ENCODE data around the gene MESP1.

DNA sequence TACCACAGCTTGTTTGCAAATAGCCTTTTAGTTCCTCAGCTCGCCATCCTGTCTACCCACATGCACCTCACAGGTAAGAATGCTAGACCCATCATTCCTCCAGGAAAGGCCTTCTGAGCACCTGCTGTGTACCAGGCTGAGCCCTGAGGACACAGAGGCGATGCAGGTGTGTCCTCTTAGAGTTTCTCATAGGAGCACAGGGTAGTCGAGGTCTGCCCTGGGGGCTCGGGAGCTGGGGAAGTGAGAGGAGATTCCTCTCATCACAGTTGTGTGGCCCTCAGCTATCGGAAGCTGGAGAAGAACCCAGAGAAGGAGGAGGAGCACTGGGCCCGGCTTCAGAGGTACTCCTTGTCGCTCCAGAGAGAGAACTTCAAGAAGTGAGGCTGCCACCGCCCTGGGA lies 8.0 kb downstream of the MESP1 start:
- no peak for TF ChIP-seq EZH2 (IDR thresholded peaks at IDR 0.05; ENCODE audit: low read length)
- TF ChIP-seq, protein P1, sequence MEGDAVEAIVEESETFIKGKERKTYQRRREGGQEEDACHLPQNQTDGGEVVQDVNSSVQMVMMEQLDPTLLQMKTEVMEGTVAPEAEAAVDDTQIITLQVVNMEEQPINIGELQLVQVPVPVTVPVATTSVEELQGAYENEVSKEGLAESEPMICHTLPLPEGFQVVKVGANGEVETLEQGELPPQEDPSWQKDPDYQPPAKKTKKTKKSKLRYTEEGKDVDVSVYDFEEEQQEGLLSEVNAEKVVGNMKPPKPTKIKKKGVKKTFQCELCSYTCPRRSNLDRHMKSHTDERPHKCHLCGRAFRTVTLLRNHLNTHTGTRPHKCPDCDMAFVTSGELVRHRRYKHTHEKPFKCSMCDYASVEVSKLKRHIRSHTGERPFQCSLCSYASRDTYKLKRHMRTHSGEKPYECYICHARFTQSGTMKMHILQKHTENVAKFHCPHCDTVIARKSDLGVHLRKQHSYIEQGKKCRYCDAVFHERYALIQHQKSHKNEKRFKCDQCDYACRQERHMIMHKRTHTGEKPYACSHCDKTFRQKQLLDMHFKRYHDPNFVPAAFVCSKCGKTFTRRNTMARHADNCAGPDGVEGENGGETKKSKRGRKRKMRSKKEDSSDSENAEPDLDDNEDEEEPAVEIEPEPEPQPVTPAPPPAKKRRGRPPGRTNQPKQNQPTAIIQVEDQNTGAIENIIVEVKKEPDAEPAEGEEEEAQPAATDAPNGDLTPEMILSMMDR (optimal IDR thresholded peaks at IDR 0.05 in 1 of 3, IDR thresholded peaks at IDR 0.05 in 1 of 3, conservative IDR thresholded peaks at IDR 0.05 in 1 of 3; ENCODE audit: extremely low read depth in 1 of 3, insufficient read depth in 2 of 3, low read length in 3 of 3): no peak
